ENCODE data around the gene SLX9.

GRCh38 chr21:44985441-44986401 is 45.9 kb downstream of the SLX9 start:
- TF ChIP-seq CTCF (IDR thresholded peaks at IDR 0.05; ENCODE audit: borderline replicate concordance, extremely low read depth, low read length, poor library complexity, severe bottlenecking) = no peak
- TF ChIP-seq EZH2 (IDR thresholded peaks at IDR 0.05; ENCODE audit: borderline replicate concordance, low read depth, low read length, severe bottlenecking) = no peak

All from DND-41 (cell line).